Gastroesophageal sphincter (tissue), 3 donors: ENCODE measurements around the gene SLC27A1.

Experiments used
- EP300 ChIP-seq: sonication (generic); formaldehyde crosslinking; IDR thresholded peaks from one replicate; pipeline ENCODE4 v1.6.1; 2017; ENCODE audit warnings: antibody characterized with exemption, mild to moderate bottlenecking
- POLR2A ChIP-seq, 2 donors: fragments of 450-650 bp; IDR thresholded peaks; one replicate each; pipeline ENCODE4 v1.6.1; 2017; ENCODE audit warnings: antibody characterized with exemption in 2 of 2, mild to moderate bottlenecking in 2 of 2, moderate library complexity in 1 of 2
- POLR2AphosphoS5 ChIP-seq: sonication (generic); formaldehyde crosslinking; IDR thresholded peaks from one replicate; pipeline ENCODE4 v1.6.1; 2017; ENCODE audit warnings: antibody characterized with exemption
- TF ChIP-seq, protein P1 (sequence below), 4 experiments: fragments of 200-600 bp in 2 of 4; fragments of 450-650 bp in 2 of 4; sonication (generic) in 1 of 4; IDR thresholded peaks; one replicate each; pipeline ENCODE4 v1.5.1; 2017 to 2019; ENCODE audit warnings: antibody characterized with exemption in 4 of 4, mild to moderate bottlenecking in 2 of 4, moderate library complexity in 2 of 4

DNA sequence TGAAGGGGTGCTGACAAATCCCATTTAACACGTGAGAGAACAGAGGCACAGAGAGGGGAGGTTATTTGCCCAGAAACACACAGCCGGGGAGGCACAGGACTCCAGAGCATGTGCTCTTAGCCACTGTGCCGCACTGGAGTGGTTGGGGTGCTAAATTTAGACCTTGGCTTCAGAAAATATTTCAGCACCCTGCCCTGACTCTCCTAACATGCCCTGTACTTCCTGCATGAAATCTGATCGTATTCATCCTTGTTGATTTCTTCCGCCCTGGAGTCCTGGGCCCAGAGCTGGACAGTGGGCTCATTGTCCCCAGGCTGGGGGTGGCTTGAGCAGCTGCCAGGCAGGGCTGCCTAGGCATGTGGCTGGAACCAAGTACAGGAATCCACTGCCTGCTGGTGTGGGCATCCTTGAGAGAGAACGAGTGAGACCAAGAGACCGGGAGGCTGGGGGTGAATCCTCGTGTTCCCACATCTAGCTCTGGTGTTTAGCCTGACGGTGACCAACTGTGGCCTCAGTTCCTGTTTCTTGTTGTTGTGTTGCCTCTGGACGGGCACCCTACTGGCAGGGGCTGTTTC lies 5.3 kb downstream of the SLC27A1 start:
- TF ChIP-seq, protein P1, sequence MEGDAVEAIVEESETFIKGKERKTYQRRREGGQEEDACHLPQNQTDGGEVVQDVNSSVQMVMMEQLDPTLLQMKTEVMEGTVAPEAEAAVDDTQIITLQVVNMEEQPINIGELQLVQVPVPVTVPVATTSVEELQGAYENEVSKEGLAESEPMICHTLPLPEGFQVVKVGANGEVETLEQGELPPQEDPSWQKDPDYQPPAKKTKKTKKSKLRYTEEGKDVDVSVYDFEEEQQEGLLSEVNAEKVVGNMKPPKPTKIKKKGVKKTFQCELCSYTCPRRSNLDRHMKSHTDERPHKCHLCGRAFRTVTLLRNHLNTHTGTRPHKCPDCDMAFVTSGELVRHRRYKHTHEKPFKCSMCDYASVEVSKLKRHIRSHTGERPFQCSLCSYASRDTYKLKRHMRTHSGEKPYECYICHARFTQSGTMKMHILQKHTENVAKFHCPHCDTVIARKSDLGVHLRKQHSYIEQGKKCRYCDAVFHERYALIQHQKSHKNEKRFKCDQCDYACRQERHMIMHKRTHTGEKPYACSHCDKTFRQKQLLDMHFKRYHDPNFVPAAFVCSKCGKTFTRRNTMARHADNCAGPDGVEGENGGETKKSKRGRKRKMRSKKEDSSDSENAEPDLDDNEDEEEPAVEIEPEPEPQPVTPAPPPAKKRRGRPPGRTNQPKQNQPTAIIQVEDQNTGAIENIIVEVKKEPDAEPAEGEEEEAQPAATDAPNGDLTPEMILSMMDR (IDR thresholded peaks at IDR 0.05), result no peak
- TF ChIP-seq POLR2A (IDR thresholded peaks at IDR 0.05), result no peak
- TF ChIP-seq EP300, result no peak
- TF ChIP-seq POLR2AphosphoS5, result no peak
